ENCODE measurements around the gene MTAP.

DNA sequence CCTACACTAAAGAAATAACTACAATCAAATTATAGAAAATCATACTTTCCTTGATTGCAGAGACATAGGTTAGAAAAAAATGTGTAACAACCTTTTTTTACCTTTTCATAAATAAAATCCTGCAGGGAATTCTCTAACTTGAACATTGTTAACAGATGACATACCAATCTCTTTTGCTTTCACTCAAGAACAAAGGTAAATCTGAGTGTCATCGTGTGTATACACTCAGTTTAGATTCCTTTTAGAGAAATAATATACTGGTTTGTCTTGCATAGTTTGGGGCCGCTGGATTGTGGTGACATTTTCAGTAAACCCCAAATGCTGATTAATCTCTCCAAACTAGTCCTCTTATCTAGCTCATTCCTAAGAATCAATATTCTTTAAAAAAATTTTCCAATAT is 20.8 kb upstream of the MTAP start:
- TF ChIP-seq, protein P1, sequence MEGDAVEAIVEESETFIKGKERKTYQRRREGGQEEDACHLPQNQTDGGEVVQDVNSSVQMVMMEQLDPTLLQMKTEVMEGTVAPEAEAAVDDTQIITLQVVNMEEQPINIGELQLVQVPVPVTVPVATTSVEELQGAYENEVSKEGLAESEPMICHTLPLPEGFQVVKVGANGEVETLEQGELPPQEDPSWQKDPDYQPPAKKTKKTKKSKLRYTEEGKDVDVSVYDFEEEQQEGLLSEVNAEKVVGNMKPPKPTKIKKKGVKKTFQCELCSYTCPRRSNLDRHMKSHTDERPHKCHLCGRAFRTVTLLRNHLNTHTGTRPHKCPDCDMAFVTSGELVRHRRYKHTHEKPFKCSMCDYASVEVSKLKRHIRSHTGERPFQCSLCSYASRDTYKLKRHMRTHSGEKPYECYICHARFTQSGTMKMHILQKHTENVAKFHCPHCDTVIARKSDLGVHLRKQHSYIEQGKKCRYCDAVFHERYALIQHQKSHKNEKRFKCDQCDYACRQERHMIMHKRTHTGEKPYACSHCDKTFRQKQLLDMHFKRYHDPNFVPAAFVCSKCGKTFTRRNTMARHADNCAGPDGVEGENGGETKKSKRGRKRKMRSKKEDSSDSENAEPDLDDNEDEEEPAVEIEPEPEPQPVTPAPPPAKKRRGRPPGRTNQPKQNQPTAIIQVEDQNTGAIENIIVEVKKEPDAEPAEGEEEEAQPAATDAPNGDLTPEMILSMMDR (CRISPR knock-in tag; IDR thresholded peaks at IDR 0.05): no peak
- TF ChIP-seq CHD2 (IDR thresholded peaks at IDR 0.05; ENCODE audit: low read depth, low read length) (no peak), ZKSCAN1 (IDR thresholded peaks at IDR 0.05; ENCODE audit: low read length) (no peak), PRPF4 (IDR thresholded peaks at IDR 0.05; ENCODE audit: low read depth, low read length, poor library complexity, severe bottlenecking) (no peak), CEBPG (CRISPR knock-in tag; IDR thresholded peaks at IDR 0.05) (no peak), ZNF713 (CRISPR knock-in tag; IDR thresholded peaks at IDR 0.05) (no peak), ZNF121 (CRISPR knock-in tag; IDR thresholded peaks at IDR 0.05) (no peak), MAZ (IDR thresholded peaks at IDR 0.05; ENCODE audit: borderline replicate concordance, low read depth, low read length) (no peak), MAZ (CRISPR knock-in tag; IDR thresholded peaks at IDR 0.05; ENCODE audit: low read depth) (no peak), SUZ12 (IDR thresholded peaks at IDR 0.05; ENCODE audit: low read depth, low read length) (no peak), ARNT (IDR thresholded peaks at IDR 0.05) (no peak)
- TF ChIP-seq, protein P2, sequence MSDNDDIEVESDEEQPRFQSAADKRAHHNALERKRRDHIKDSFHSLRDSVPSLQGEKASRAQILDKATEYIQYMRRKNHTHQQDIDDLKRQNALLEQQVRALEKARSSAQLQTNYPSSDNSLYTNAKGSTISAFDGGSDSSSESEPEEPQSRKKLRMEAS (IDR thresholded peaks at IDR 0.05): no peak
- TF ChIP-seq, protein P3, sequence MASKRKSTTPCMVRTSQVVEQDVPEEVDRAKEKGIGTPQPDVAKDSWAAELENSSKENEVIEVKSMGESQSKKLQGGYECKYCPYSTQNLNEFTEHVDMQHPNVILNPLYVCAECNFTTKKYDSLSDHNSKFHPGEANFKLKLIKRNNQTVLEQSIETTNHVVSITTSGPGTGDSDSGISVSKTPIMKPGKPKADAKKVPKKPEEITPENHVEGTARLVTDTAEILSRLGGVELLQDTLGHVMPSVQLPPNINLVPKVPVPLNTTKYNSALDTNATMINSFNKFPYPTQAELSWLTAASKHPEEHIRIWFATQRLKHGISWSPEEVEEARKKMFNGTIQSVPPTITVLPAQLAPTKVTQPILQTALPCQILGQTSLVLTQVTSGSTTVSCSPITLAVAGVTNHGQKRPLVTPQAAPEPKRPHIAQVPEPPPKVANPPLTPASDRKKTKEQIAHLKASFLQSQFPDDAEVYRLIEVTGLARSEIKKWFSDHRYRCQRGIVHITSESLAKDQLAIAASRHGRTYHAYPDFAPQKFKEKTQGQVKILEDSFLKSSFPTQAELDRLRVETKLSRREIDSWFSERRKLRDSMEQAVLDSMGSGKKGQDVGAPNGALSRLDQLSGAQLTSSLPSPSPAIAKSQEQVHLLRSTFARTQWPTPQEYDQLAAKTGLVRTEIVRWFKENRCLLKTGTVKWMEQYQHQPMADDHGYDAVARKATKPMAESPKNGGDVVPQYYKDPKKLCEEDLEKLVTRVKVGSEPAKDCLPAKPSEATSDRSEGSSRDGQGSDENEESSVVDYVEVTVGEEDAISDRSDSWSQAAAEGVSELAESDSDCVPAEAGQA (IDR thresholded peaks at IDR 0.05; ENCODE audit: low read depth): no peak
- TF ChIP-seq, protein P3 (CRISPR knock-in tag; IDR thresholded peaks at IDR 0.05; ENCODE audit: borderline replicate concordance): no peak
